Measurements from ENCODE around the gene RTRAF.

RTRAF gene

GRCh38 chr14:51993285-51993920 is 4.1 kb downstream of the RTRAF start:
- no peak for DNase-seq (ENCODE audit: low read depth in 2 of 2, low spot score in 1 of 2)

DNA sequence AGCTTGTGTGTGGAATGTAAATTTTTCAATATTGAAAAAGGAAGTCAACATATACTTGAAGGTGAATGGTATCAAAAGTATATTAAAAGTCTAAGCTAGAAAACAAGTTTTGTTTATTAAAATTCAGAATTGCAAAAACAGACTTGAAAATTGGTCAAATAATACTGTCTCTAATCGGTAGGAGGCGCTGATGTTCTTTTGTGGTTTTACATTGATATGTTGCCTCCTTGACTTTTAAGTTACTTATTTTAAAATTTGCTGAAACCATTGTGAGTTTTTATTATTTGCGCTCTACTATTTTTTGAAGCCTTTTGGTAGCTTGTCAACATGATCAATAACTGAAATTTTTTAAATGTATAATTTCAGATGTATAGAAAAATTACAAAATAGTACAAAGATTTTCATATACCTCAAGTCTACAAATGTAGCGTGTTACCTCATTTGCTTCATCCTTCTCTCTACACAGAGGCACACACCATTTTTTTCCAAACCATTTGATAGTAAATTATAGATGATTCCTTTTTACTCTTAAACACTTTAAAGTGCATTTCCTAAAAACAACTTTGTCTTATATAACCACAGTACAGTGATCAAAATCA is 6.9 kb downstream of the RTRAF start:
- no peak for DNase-seq (ENCODE audit: low read depth in 2 of 2, low spot score in 1 of 2)

- no peak for DNase-seq (ENCODE audit: low read depth in 2 of 2, low spot score in 1 of 2)
These were observed 9.0 kb downstream of the RTRAF start for GRCh38 chr14:51998348-51998747.

GRCh38 chr14:51999084-51999483 is 9.7 kb downstream of the RTRAF start:
- DNase-seq (ENCODE audit: low read depth in 2 of 2, low spot score in 1 of 2) = no peak

- no peak for DNase-seq (ENCODE audit: low read depth in 2 of 2, low spot score in 1 of 2)
These were observed 10.8 kb downstream of the RTRAF start for GRCh38 chr14:52000019-52000582.

GRCh38 chr14:52000696-52001095 is 11.3 kb downstream of the RTRAF start:
- DNase-seq (ENCODE audit: low read depth in 2 of 2, low spot score in 1 of 2) = no peak

GRCh38 chr14:52002542-52002941 is 13.2 kb downstream of the RTRAF start:
- no peak for DNase-seq (ENCODE audit: low read depth in 2 of 2, low spot score in 1 of 2)

- DNase-seq (ENCODE audit: low read depth in 2 of 2, low spot score in 1 of 2) = no peak
These were observed 14.0 kb downstream of the RTRAF start for GRCh38 chr14:52003324-52003723.

GRCh38 chr14:52005625-52006024 is 16.3 kb downstream of the RTRAF start:
- DNase-seq (ENCODE audit: low read depth in 2 of 2, low spot score in 1 of 2) = no peak

DNA sequence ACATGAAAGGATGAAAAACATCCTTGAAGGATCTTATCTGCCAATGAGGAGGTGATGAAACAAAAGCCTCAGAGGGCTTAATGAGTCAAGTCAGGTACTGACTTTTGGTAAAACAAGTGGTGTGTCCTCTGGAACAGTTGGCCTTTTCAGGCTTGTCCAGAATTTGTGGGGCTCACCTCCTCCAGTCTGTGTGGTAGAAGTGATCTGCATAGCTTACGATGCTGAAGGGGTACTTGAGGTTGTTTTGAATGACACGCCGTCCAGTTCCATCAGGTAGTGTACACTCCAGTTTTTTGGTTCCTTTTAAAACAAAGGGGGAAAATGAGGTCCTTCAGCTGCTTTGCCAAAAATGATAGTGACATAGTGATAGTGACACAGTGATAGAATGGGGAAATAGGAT is 17.0 kb downstream of the RTRAF start:
- no peak for DNase-seq (ENCODE audit: low read depth in 2 of 2, low spot score in 1 of 2)

DNA sequence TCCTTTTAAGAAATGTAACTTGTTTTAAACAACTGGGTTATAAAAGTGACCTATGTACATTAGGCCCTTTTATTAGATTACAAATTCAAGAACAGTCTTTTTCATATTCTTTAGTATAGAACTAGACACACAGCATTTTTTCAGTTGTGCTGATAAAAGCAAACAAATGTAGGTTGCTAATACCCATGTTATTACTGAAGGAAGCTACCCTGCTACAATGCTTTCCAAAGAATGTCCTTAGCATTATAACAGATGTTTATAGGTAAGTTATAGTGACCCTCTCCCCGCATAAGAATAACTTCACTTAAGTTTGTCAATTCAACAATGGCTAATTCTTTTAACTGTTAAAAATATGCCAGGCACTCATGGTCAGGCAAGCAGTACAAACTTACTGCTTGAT is 17.9 kb downstream of the RTRAF start:
- DNase-seq (ENCODE audit: low read depth in 2 of 2, low spot score in 1 of 2) = no peak

- no peak for DNase-seq (ENCODE audit: low read depth in 2 of 2, low spot score in 1 of 2)
These were observed 18.3 kb downstream of the RTRAF start for GRCh38 chr14:52007637-52008036.

DNA sequence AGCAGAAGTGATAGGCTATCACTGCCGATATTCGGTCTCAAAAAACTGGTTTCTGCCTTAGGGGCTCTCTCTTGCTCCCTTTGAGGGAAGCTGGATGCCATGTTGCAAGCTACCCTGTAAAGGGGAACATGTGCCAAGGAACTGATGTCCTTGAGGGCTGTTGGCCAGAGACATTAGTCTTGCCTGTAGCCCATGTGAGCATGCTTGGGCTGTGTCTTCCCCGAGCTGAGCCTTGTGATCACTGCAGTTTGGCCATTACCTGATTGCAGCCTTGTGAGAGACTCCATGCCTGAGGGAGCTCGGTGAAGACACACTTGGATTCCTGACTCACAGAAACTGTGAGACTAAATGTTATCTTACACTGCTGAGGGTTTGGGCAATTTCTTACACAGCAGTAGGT is 18.8 kb downstream of the RTRAF start:
- DNase-seq (ENCODE audit: low read depth in 2 of 2, low spot score in 1 of 2) = no peak

DNA sequence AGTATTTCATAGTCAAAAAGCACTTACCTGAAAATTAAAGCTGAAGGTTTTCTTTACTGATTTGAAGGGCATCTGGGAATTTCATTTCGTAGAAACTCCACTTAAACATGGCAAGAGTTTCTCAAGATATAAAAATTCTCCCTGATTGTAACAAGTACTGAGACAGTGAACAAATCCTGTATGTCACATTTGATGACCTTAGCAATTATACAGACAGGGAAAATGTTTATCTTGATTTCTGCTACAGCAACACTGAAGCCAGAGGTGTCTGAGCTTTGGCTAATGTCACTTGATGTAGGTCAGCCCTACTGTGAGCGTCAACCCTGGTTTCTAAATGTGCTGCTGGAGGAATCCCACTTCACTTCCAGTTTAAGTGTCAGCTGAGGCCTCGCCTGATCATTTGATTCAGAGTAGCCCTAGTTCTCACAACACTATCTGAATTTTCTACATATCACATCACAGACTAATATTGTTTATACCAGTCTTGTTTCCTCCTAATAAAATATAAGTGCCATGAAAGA is 20.9 kb downstream of the RTRAF start:
- no peak for DNase-seq (ENCODE audit: low read depth in 2 of 2, low spot score in 1 of 2)

- no peak for DNase-seq (ENCODE audit: low read depth in 2 of 2, low spot score in 1 of 2)
These were observed 22.2 kb downstream of the RTRAF start for GRCh38 chr14:52011523-52011922.

GRCh38 chr14:52012635-52013034 is 23.3 kb downstream of the RTRAF start:
- no peak for DNase-seq (ENCODE audit: low read depth in 2 of 2, low spot score in 1 of 2)

- DNase-seq (ENCODE audit: low read depth in 2 of 2, low spot score in 1 of 2) = no peak
These were observed 24.7 kb downstream of the RTRAF start for GRCh38 chr14:52013984-52014600.

DNA sequence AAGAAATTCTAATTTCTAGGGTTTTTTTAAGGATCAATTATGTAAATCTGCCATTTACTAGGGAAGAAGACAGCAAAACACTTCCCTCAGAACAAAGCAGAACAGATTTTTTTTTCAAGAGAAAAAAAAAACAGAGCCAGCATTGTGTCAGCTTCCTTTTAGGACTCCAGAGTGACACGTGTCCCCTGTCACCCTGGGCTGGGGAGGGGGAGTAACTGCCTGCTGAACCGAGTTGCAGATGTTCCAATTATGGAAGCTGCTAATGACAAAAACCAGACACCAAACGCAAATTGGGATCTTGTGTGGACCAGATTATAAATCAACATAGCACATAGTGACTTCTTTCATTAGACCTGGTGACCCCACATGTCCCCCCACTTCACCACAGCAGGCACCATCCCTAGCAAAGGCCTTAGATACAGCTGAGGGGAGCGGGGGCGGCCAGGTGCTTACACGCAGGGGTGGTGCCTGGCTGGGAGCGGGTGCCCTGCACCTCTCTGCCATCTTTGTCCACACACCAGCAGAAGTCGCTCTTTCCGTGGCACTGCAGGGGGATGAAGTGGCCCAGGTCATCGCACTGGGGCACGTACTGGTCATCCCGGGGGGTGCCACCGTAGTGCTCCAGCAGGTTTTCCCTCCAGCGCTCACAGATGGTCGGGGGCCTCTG is 25.4 kb downstream of the RTRAF start:
- DNase-seq (ENCODE audit: low read depth in 2 of 2, low spot score in 1 of 2) = no peak

DNA sequence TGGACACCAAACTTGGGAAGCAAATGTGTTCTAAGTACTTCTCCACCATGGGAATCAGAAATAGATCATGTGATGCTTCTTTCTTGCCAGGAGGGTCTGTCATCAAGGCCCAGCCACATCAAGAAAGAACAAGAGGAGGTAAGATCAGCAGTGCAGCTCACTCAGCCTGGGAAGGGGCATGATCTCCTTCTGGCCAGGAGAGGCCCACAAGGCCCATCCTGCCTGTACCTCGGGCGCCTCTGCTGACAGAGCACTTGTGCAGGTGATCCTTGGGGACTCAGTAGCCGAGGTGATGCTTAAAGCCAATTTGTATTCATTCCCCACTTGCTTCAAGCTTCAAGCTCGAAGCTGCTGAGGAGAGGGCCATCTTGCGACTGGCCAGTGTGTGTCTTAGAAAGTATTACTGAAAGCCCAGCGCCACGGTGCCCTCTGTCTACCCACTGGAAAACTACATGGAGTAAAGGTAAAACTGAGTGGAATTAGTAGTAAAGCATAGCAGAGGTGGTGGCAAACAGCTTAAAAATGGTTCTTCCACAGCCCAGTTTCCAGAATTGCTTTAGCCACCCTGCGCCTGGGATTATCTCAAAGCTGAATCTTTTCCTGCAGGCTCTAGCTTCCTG is 26.2 kb downstream of the RTRAF start:
- no peak for DNase-seq (ENCODE audit: low read depth in 2 of 2, low spot score in 1 of 2)

DNA sequence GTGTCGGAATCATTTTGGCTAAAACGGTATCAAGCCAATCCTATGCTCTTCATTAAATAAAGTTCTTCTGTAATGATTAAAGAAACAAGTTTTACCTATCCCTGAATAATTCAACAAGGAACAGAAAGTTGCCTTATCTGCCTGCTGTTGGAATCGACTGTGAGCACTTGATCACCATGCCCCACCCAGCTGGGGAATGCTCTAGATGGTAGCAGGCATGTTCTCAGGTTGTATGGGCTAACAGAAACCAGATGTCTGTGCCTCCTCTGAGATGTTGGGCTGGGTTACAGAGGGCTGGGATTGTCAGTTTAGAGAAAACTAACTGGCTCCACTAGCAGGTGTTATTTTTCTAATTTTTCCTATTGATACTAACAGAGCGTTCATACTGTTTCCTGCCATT is 28.9 kb downstream of the RTRAF start:
- DNase-seq (ENCODE audit: low read depth in 2 of 2, low spot score in 1 of 2) = no peak

GRCh38 chr14:52018970-52019369 is 29.6 kb downstream of the RTRAF start:
- no peak for DNase-seq (ENCODE audit: low read depth in 2 of 2, low spot score in 1 of 2)

Data from stimulated activated CD8-positive, alpha-beta memory T cell treated with anti-CD3 and anti-CD28 coated beads, Interleukin-4, amount 100 ng/mL, for 1 hour (primary cell).